OCI-LY3 (cell line): Measurements from ENCODE around the gene OR10H5.

Experiments
- CTCF ChIP-seq: fragments of 200-600, 300-600 bp; sonication (generic); IDR thresholded peaks from 2 replicates; pipeline ENCODE4 v1.5.1; 2014; ENCODE audit warnings: antibody characterized with exemption, low read length, low read depth
- EZH2phosphoT487 ChIP-seq: fragments of 200-600 bp; shearing (Covaris generic); IDR thresholded peaks from 2 replicates; pipeline ENCODE4 v1.6.1; 2018; ENCODE audit warnings: antibody characterized with exemption, mixed run types, low read depth

GRCh38 chr19:15841875-15842569, 54.6 kb downstream of the OR10H5 start:
- TF ChIP-seq EZH2phosphoT487 (no peak), CTCF (peak; percentile 30)
